Neural cell (in vitro differentiated cells): Measurements from ENCODE around the gene CDK7. TPM values are rescaled to one million over a fixed set of nuclear protein-coding genes. Genes with fewer than 3 reads are reported as not detected.

Experiments
- H2AFZ ChIP-seq: fragments of 200-600, 300-800 bp; sonication (generic), shearing (Covaris generic); 2 replicates; pipeline ENCODE4 v1.6.0; 2014; ENCODE audit warnings: low read depth, mild to moderate bottlenecking, antibody characterized with exemption, low read length, moderate library complexity
- H3F3A ChIP-seq: fragments of 200-600 bp; shearing (Covaris generic); 2 replicates; pipeline ENCODE4 v1.6.1; 2016; ENCODE audit warnings: mild to moderate bottlenecking, moderate library complexity, mixed read lengths, antibody characterized with exemption, low read length; ENCODE audit not compliant: insufficient read depth, poor library complexity, severe bottlenecking
- H3K27ac ChIP-seq: fragments of 200-600, 300-800 bp; sonication (generic), shearing (Covaris generic); 2 replicates; pipeline ENCODE4 v1.5.1; 2014; ENCODE audit warnings: mild to moderate bottlenecking, low read length, moderate library complexity
- H3K27me3 ChIP-seq: fragments of 300-800, 200-600 bp; sonication (generic), shearing (Covaris generic); 2 replicates; pipeline ENCODE4 v1.6.0; 2014; ENCODE audit warnings: mild to moderate bottlenecking, low read depth, low read length, moderate library complexity; ENCODE audit not compliant: insufficient read depth
- H3K36me3 ChIP-seq: fragments of 300-800, 200-600 bp; sonication (generic), shearing (Covaris generic); 2 replicates; pipeline ENCODE4 v1.5.1; 2014; ENCODE audit warnings: mild to moderate bottlenecking, antibody characterized with exemption, low read length, moderate library complexity; ENCODE audit not compliant: insufficient read depth
- H3K4me2 ChIP-seq: fragments of 300-800, 200-600 bp; sonication (generic), shearing (Covaris generic); 2 replicates; pipeline ENCODE4 v1.6.0; 2014; ENCODE audit warnings: mild to moderate bottlenecking, low read length
- H3K4me3 ChIP-seq: fragments of 300-800, 200-600 bp; sonication (generic), shearing (Covaris generic); 2 replicates; pipeline ENCODE4 v1.5.1; 2014; ENCODE audit warnings: mild to moderate bottlenecking, low read length, moderate library complexity
- H3K79me2 ChIP-seq: fragments of 200-600 bp; shearing (Covaris generic); replicated peaks from 2 replicates; pipeline ENCODE4 v1.6.0; 2014; ENCODE audit warnings: mild to moderate bottlenecking, low read length, moderate library complexity; ENCODE audit not compliant: insufficient read depth
- H3K9ac ChIP-seq: fragments of 300-800, 200-600 bp; sonication (generic), shearing (Covaris generic); 2 replicates; pipeline ENCODE4 v1.6.1; 2016; ENCODE audit warnings: mild to moderate bottlenecking, low read length, mixed read lengths
- H3K9me2 ChIP-seq: fragments of 200-600 bp; shearing (Covaris generic); 2 replicates; pipeline ENCODE4 v1.6.1; 2016; ENCODE audit warnings: mild to moderate bottlenecking, low read length, mixed read lengths; ENCODE audit not compliant: insufficient read depth
- H3K9me3 ChIP-seq: fragments of 200-600, 300-800 bp; sonication (generic), shearing (Covaris generic); 2 replicates; pipeline ENCODE4 v1.6.1; 2016; ENCODE audit warnings: mild to moderate bottlenecking, mixed run types, low read length, moderate library complexity, mixed read lengths
- H4K20me1 ChIP-seq: fragments of 200-600 bp; shearing (Covaris generic); 2 replicates; pipeline ENCODE4 v1.6.1; 2016; ENCODE audit warnings: mild to moderate bottlenecking, mixed run types; ENCODE audit not compliant: insufficient read depth
- EP300 ChIP-seq: fragments of 450-650 bp; conservative IDR thresholded peaks from 2 replicates; pipeline ENCODE4 v1.6.1; 2014; ENCODE audit warnings: antibody characterized with exemption, mild to moderate bottlenecking, moderate library complexity; ENCODE audit not compliant: poor library complexity, severe bottlenecking
- EZH2 ChIP-seq: fragments of 200-600, 300-800 bp; shearing (Covaris generic), sonication (generic); IDR thresholded peaks from 2 replicates; pipeline ENCODE4 v1.6.1; 2014; ENCODE audit warnings: antibody characterized with exemption, low read length, borderline replicate concordance, mild to moderate bottlenecking; ENCODE audit not compliant: insufficient read depth, poor library complexity, severe bottlenecking
- MXI1 ChIP-seq: fragments of 450-650 bp; conservative IDR thresholded peaks from 2 replicates; pipeline ENCODE4 v1.6.1; 2014; ENCODE audit warnings: antibody characterized with exemption, mild to moderate bottlenecking; ENCODE audit not compliant: poor library complexity, severe bottlenecking
- POLR2AphosphoS5 ChIP-seq: IDR thresholded peaks from 2 replicates; pipeline ENCODE4 v1.6.1; 2012
- RAD21 ChIP-seq: fragments of 450-650 bp; conservative IDR thresholded peaks from 2 replicates; pipeline ENCODE4 v1.6.1; 2014; ENCODE audit warnings: antibody characterized with exemption, mild to moderate bottlenecking, moderate library complexity
- SMC3 ChIP-seq: fragments of 450-650 bp; conservative IDR thresholded peaks from 2 replicates; pipeline ENCODE4 v1.6.1; 2014; ENCODE audit warnings: antibody characterized with exemption, mild to moderate bottlenecking, moderate library complexity; ENCODE audit not compliant: poor library complexity
- TAF1 ChIP-seq: IDR thresholded peaks from 2 replicates; pipeline ENCODE4 v1.6.1; 2012; ENCODE audit warnings: low read depth
- polyA plus RNA-seq: library from polyadenylated mRNA; depleted of rRNA; stranded (reverse); fragments of >200 nt; gene quantifications from 2 replicates; pipeline ENCODE4 v1.2.3, GENCODE V29; 2014
- TF ChIP-seq, protein P1 (sequence below): fragments of 450-650 bp; IDR thresholded peaks from 2 replicates; pipeline ENCODE4 v1.5.1; 2014; ENCODE audit warnings: antibody characterized with exemption, mild to moderate bottlenecking, moderate library complexity; ENCODE audit not compliant: poor library complexity, severe bottlenecking
- TF ChIP-seq, protein P2 (sequence below): IDR thresholded peaks from 2 replicates; pipeline ENCODE4 v1.6.1; 2012; ENCODE audit warnings: borderline replicate concordance

The CDK7 gene
- polyA plus RNA-seq, 1 donor from 2014 or later: 44.2 TPM

DNA sequence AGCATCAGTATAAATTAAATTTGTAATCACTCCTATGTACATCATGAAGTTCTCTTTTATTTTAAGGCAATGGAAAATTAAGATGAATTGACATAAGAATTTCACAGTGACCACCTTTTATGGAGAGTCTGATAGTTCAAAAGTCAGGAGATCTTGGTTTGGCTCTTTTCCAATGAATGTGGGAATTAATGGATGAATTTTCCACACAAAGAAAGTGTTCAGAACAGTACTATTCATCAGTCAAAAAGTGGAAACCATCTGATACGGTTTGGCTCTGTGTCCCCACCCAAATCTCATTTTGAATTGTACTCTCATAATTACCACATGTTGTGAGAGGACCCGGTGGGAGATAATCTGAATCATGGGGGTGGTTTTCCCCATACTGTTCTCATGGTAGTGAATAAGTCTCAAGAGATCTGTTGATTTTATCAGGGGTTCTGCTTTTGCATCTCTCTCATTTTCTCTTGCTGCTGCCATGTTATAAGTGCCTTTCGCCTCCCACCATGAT lies 73.4 kb downstream of the CDK7 start:
- TF ChIP-seq SMC3 (no peak), RAD21 (no peak), MXI1 (no peak), POLR2AphosphoS5 (no peak), EP300 (no peak), EZH2 (no peak), TAF1 (no peak)
- TF ChIP-seq, protein P1, sequence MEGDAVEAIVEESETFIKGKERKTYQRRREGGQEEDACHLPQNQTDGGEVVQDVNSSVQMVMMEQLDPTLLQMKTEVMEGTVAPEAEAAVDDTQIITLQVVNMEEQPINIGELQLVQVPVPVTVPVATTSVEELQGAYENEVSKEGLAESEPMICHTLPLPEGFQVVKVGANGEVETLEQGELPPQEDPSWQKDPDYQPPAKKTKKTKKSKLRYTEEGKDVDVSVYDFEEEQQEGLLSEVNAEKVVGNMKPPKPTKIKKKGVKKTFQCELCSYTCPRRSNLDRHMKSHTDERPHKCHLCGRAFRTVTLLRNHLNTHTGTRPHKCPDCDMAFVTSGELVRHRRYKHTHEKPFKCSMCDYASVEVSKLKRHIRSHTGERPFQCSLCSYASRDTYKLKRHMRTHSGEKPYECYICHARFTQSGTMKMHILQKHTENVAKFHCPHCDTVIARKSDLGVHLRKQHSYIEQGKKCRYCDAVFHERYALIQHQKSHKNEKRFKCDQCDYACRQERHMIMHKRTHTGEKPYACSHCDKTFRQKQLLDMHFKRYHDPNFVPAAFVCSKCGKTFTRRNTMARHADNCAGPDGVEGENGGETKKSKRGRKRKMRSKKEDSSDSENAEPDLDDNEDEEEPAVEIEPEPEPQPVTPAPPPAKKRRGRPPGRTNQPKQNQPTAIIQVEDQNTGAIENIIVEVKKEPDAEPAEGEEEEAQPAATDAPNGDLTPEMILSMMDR: no peak
- TF ChIP-seq, protein P2, sequence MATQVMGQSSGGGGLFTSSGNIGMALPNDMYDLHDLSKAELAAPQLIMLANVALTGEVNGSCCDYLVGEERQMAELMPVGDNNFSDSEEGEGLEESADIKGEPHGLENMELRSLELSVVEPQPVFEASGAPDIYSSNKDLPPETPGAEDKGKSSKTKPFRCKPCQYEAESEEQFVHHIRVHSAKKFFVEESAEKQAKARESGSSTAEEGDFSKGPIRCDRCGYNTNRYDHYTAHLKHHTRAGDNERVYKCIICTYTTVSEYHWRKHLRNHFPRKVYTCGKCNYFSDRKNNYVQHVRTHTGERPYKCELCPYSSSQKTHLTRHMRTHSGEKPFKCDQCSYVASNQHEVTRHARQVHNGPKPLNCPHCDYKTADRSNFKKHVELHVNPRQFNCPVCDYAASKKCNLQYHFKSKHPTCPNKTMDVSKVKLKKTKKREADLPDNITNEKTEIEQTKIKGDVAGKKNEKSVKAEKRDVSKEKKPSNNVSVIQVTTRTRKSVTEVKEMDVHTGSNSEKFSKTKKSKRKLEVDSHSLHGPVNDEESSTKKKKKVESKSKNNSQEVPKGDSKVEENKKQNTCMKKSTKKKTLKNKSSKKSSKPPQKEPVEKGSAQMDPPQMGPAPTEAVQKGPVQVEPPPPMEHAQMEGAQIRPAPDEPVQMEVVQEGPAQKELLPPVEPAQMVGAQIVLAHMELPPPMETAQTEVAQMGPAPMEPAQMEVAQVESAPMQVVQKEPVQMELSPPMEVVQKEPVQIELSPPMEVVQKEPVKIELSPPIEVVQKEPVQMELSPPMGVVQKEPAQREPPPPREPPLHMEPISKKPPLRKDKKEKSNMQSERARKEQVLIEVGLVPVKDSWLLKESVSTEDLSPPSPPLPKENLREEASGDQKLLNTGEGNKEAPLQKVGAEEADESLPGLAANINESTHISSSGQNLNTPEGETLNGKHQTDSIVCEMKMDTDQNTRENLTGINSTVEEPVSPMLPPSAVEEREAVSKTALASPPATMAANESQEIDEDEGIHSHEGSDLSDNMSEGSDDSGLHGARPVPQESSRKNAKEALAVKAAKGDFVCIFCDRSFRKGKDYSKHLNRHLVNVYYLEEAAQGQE: no peak
- Histone ChIP-seq H4K20me1 (no peaks in the 10 kb centered on the region), H3K4me2 (no peak overlapping the region)

DNA sequence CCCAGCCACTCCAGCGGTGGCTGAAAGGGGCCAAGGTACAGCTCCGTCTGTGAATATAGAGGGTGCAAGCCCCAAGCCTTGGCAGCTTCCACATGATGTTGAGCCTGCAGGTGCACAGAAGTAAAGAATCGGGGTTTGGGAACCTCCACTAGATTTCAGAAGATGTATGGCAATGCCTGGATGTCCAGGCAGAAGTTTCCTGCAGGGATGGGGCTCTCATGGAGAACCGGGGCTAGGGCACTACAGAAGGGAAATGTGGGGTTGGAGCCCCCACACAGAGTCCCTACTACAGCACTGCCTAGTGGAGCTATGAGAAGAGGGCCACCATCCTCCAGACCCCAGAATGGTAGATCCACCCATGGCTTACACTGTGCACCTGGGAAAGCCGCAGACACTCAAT lies 74.7 kb downstream of the CDK7 start:
- no peaks in the 10 kb centered on the region for H3F3A ChIP-seq
- H3K9me3 ChIP-seq: no peaks in the 10 kb centered on the region
- H2AFZ ChIP-seq: no peak overlapping the region
- H3K27ac ChIP-seq: no peak overlapping the region
- no peaks in the 10 kb centered on the region for H3K79me2 ChIP-seq
- no peaks in the 10 kb centered on the region for H3K27me3 ChIP-seq
- TF ChIP-seq TAF1: no peak
- no peak overlapping the region for H3K4me3 ChIP-seq
- H3K36me3 ChIP-seq: no peaks in the 10 kb centered on the region
- H3K9me2 ChIP-seq: no peaks in the 10 kb centered on the region
- no peak overlapping the region for H3K4me2 ChIP-seq
- no peaks in the 10 kb centered on the region for H4K20me1 ChIP-seq
- H3K9ac ChIP-seq: no peak overlapping the region

More for the DNA sequence above, 73.4 kb downstream of the CDK7 start:
- H3K79me2 ChIP-seq: no peaks in the 10 kb centered on the region
- H3K9me2 ChIP-seq: no peaks in the 10 kb centered on the region
- no peak overlapping the region for H3K27ac ChIP-seq
- no peaks in the 10 kb centered on the region for H3F3A ChIP-seq
- no peaks in the 10 kb centered on the region for H3K36me3 ChIP-seq
- H3K9ac ChIP-seq: no peak overlapping the region
- no peaks in the 10 kb centered on the region for H3K9me3 ChIP-seq
- no peak overlapping the region for H3K4me3 ChIP-seq
- no peak overlapping the region for H2AFZ ChIP-seq
- H3K27me3 ChIP-seq: no peaks in the 10 kb centered on the region
